ENCODE measurements around the gene ZNF253. TPM values are rescaled to one million over a fixed set of nuclear protein-coding genes. Genes with fewer than 3 reads are reported as not detected.
"Not testable (repeated sequence)": the region's sequence is repeated elsewhere in the genome, so short reads cannot be mapped to it uniquely, and the experiment has no call there.

The ZNF253 gene
- total RNA-seq, 1 donor = 4.0 TPM

GRCh38 chr19:19900139-19900728, 34.6 kb downstream of the ZNF253 start:
- peak; percentile 17 for DNase-seq (ENCODE audit: insufficient read length, low spot score, missing footprints)
- H3K36me3 ChIP-seq (ENCODE audit: insufficient read depth, low read length) = no peaks in the 10 kb centered on the region
- H3K4me3 ChIP-seq (ENCODE audit: insufficient read depth, low read length) = peak overlapping the region; percentile 95
- H3K4me1 ChIP-seq (ENCODE audit: insufficient read depth, low read length) = no peaks in the 10 kb centered on the region
- TF ChIP-seq CTCF (IDR thresholded peaks at IDR 0.05; ENCODE audit: extremely low read depth, low read depth, low read length) = no peak
- peak overlapping the region; percentile 88 for H2AFZ ChIP-seq (ENCODE audit: low read length)
- peak overlapping the region; percentile 85 for H3K27ac ChIP-seq (ENCODE audit: low read depth, low read length)
- no peaks in the 10 kb centered on the region for H3K27me3 ChIP-seq (ENCODE audit: insufficient read depth, low read length)
- H3K9me3 ChIP-seq (ENCODE audit: low read depth, low read length) = peaks cover 7% of the 10 kb centered on the region
- no peaks in the 10 kb centered on the region for H4K20me1 ChIP-seq (ENCODE audit: insufficient read depth, low read length)
- peaks cover 29% of the 10 kb centered on the region for H3K79me2 ChIP-seq (ENCODE audit: insufficient read depth, low read length)
- H3K4me2 ChIP-seq (ENCODE audit: insufficient read depth, low read length) = peak overlapping the region; percentile 99

- Histone ChIP-seq H3K36me3 (ENCODE audit: insufficient read depth, low read length) (no peaks in the 10 kb centered on the region), H3K79me2 (ENCODE audit: insufficient read depth, low read length) (peaks cover 36% of the 10 kb centered on the region), H3K9me3 (ENCODE audit: low read depth, low read length) (peaks cover 4% of the 10 kb centered on the region), H3K4me3 (ENCODE audit: insufficient read depth, low read length) (peak within 1 kb of the TSS; percentile 95), H3K4me1 (ENCODE audit: insufficient read depth, low read length) (no peaks in the 10 kb centered on the region), H3K27me3 (ENCODE audit: insufficient read depth, low read length) (no peaks in the 10 kb centered on the region), H3K27ac (ENCODE audit: low read depth, low read length) (peak within 1 kb of the TSS; percentile 85), H4K20me1 (ENCODE audit: insufficient read depth, low read length) (no peaks in the 10 kb centered on the region), H2AFZ (ENCODE audit: low read length) (peak within 1 kb of the TSS; percentile 98), H3K4me2 (ENCODE audit: insufficient read depth, low read length) (peak within 1 kb of the TSS; percentile 99)
- TF ChIP-seq CTCF (IDR thresholded peaks at IDR 0.05; ENCODE audit: extremely low read depth, low read depth, low read length) = no peak
- DNase-seq (ENCODE audit: insufficient read length, low spot score, missing footprints) = peak; percentile 95
These were observed 35.2 kb downstream of the ZNF253 start, which contains the start of gene ZNF93 for GRCh38 chr19:19900729-19901444. ZNF93 (plus strand) TSS chr19:19900946; CDS start chr19:19901089, 143 bp downstream.

- not testable (repeated sequence) for H4K20me1 ChIP-seq (ENCODE audit: insufficient read depth, low read length); H3K27ac ChIP-seq (ENCODE audit: low read depth, low read length); H3K4me3 ChIP-seq (ENCODE audit: insufficient read depth, low read length); H3K4me2 ChIP-seq (ENCODE audit: insufficient read depth, low read length); H3K9me3 ChIP-seq (ENCODE audit: low read depth, low read length); H3K4me1 ChIP-seq (ENCODE audit: insufficient read depth, low read length); H3K27me3 ChIP-seq (ENCODE audit: insufficient read depth, low read length); H3K36me3 ChIP-seq (ENCODE audit: insufficient read depth, low read length); DNase-seq (ENCODE audit: insufficient read length, low spot score, missing footprints); H2AFZ ChIP-seq (ENCODE audit: low read length)
- peaks cover 61% of the 10 kb centered on the region for H3K79me2 ChIP-seq (ENCODE audit: insufficient read depth, low read length)
These were observed 41.9 kb downstream of the ZNF253 start for GRCh38 chr19:19907551-19907950.

- Histone ChIP-seq H3K79me2 (ENCODE audit: insufficient read depth, low read length) (peaks cover 48% of the 10 kb centered on the region), H4K20me1 (ENCODE audit: insufficient read depth, low read length) (no peaks in the 10 kb centered on the region), H2AFZ (ENCODE audit: low read length) (no peak overlapping the region), H3K27me3 (ENCODE audit: insufficient read depth, low read length) (no peaks in the 10 kb centered on the region), H3K4me3 (ENCODE audit: insufficient read depth, low read length) (no peak overlapping the region), H3K9me3 (ENCODE audit: low read depth, low read length) (no peaks in the 10 kb centered on the region), H3K36me3 (ENCODE audit: insufficient read depth, low read length) (peaks cover 3% of the 10 kb centered on the region), H3K4me1 (ENCODE audit: insufficient read depth, low read length) (no peaks in the 10 kb centered on the region), H3K27ac (ENCODE audit: low read depth, low read length) (no peak overlapping the region), H3K4me2 (ENCODE audit: insufficient read depth, low read length) (no peak overlapping the region)
- no peak for TF ChIP-seq CTCF (IDR thresholded peaks at IDR 0.05; ENCODE audit: extremely low read depth, low read depth, low read length)
- no peak for DNase-seq (ENCODE audit: insufficient read length, low spot score, missing footprints)
These were observed 44.0 kb downstream of the ZNF253 start for GRCh38 chr19:19909654-19910053.
